ENCODE results near the gene NCOA3. TPM values are rescaled to one million over a fixed set of nuclear protein-coding genes. Genes with fewer than 3 reads are reported as not detected.

The NCOA3 gene
- total RNA-seq, 2 experiments from 2014 or later = 59.9 to 65.4 TPM

DNA sequence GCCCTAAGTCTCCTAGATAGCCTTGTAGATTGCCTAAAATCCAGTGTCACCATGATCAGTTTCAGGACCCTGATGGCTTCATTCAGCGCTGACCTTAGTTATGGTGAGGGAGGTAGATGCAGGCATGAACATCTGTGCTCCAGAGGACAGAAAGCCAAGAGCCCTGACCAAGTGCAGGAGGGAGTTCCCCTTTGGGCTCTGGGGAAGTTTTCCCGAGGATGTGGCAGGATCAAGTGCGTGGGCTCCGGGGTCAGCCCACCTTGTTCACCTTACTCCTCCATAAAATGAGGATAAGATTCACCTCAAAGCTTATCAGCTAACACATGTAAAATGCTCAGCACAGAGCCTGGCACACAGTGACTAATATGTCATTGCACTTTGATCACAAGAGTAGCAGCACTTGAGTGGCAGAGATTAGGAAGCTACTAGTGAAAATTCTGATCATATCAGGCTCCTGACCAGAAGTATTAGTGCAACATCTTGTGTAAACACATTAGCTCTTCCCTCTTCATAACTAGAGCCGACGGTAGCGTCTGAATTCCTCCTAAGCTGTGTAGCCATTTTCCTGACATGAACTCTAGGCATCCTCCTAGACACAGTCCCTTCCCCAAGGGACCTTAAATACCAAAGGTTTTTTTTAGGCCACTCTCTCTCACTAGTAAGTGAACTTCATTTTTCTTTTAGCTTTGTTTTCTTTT lies 158.4 kb downstream of the NCOA3 start:
- TF ChIP-seq CTCF (IDR thresholded peaks at IDR 0.05) = no peak
- Mint-ChIP-seq H3K27me3 (no peaks in the 10 kb centered on the region), H3K9me3 (no peaks in the 10 kb centered on the region), H3K27ac (peak overlapping the region; percentile 16), H3K4me3 (no peak overlapping the region), H3K4me1 (ENCODE audit: low read depth) (no peaks in the 10 kb centered on the region), H3K36me3 (ENCODE audit: low read depth) (peaks cover 53% of the 10 kb centered on the region)
- Histone ChIP-seq H3K4me3 (ENCODE audit: low read length) (no peak overlapping the region), H3K27me3 (ENCODE audit: control insufficient read depth in 1 of 2, insufficient read depth in 2 of 2, low read length in 2 of 2) (no peaks in the 10 kb centered on the region), H3K36me3 (ENCODE audit: insufficient read depth, low read length) (peaks cover 34% of the 10 kb centered on the region), H3K4me1 (ENCODE audit: insufficient read depth, low read length) (peaks cover 8% of the 10 kb centered on the region), H3K27ac (ENCODE audit: low read depth in 1 of 2, low read length in 2 of 2) (no peak overlapping the region), H3K9me3 (ENCODE audit: control insufficient read depth in 1 of 2, insufficient read depth in 1 of 2, low read length in 2 of 2) (no peaks in the 10 kb centered on the region)
- ChIA-PET POLR2A (no interaction called here), CTCF (interaction anchor here (0.6 kb wide), 1 partner anchor 960 kb away, joined by 3 read pairs; no protein-coding TSS in a partner anchor)
- ATAC-seq (ENCODE audit: poor library complexity) (no peak), DNase-seq (no peak)
- intact Hi-C loops (cut with DNase I, micrococcal nuclease) = no loop called here

DNA sequence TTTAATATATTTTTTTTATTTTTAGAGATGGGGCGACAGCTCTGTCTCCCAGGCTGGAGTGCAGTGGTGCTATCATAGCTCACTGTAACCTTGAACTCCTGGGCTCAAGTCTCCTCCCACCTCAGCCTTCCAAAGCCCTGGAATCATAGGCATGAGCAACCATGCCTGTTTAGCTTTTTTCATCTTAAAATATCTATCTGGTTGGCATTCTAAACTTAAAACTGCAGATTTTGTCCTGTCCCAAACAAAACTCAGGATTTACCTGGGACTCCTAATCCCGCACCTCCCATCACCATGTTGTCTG lies 158.9 kb downstream of the NCOA3 start:
- Mint-ChIP-seq H3K4me1 (ENCODE audit: low read depth) (no peaks in the 10 kb centered on the region), H3K36me3 (ENCODE audit: low read depth) (peaks cover 48% of the 10 kb centered on the region), H3K9me3 (no peaks in the 10 kb centered on the region), H3K27me3 (no peaks in the 10 kb centered on the region), H3K4me3 (no peak overlapping the region), H3K27ac (no peak overlapping the region)
- no peak overlapping the region for H3K4me3 ChIP-seq (ENCODE audit: low read length)
- TF ChIP-seq CTCF (IDR thresholded peaks at IDR 0.05) = no peak
- intact Hi-C loops (cut with DNase I, micrococcal nuclease) = no loop called here
- peaks cover 29% of the 10 kb centered on the region for H3K36me3 ChIP-seq (ENCODE audit: insufficient read depth, low read length)
- no peaks in the 10 kb centered on the region for H3K9me3 ChIP-seq (ENCODE audit: control insufficient read depth in 1 of 2, insufficient read depth in 1 of 2, low read length in 2 of 2)
- H3K27ac ChIP-seq (ENCODE audit: low read depth in 1 of 2, low read length in 2 of 2) = no peak overlapping the region
- ChIA-PET CTCF (interaction anchor here (0.6 kb wide), 1 partner anchor 960 kb away, joined by 3 read pairs; no protein-coding TSS in a partner anchor), POLR2A (interaction anchor here (1.1 kb wide), 1 partner anchor 12 kb away, joined by 3 read pairs; no protein-coding TSS in a partner anchor)
- DNase-seq (no peak), ATAC-seq (ENCODE audit: poor library complexity) (no peak)
- H3K27me3 ChIP-seq (ENCODE audit: control insufficient read depth in 1 of 2, insufficient read depth in 2 of 2, low read length in 2 of 2) = no peaks in the 10 kb centered on the region
- peaks cover 8% of the 10 kb centered on the region for H3K4me1 ChIP-seq (ENCODE audit: insufficient read depth, low read length)

DNA sequence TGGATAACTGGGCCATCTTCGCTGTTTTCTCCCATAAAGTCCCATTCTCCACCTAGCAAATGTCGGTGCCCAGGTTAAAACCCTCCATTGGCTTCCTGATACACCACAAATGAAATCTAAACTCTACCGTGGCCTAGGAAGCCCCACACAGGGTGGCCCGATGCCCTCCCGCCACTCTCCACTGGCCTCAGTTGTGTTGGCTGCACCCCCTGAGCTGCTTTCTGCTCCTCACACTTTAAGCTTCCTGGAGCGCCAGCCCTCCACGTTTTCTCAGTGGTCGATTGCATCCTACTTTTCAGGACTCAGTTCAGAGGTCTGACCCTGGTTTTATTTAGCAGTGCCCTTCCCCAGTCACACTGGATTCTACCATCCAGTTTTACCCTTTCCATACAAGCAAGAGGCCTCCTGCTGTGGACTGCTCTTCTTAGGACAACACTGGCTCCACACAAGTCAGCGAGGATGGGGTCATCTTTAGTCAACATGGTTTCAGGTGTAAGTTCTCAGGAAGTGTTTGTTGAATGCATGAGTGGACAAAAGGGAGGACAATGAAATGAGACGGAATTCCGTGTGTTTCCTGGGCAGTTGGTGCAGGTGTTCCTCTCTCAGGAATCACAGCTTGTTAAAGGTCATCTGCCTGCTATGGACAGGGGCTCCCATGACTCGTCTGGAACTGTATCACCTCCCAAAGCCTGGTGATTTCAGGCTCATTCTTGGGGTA lies 159.5 kb downstream of the NCOA3 start:
- CTCF ChIA-PET = interaction anchor here (1.8 kb wide), 1 partner anchor 959 kb away, joined by 6 read pairs; no protein-coding TSS in a partner anchor
- TF ChIP-seq CTCF (IDR thresholded peaks at IDR 0.05) = no peak

More for the DNA sequence above, 159.5 kb downstream of the NCOA3 start:
- ATAC-seq (ENCODE audit: poor library complexity) (no peak), DNase-seq (no peak)
- Histone ChIP-seq H3K9me3 (ENCODE audit: control insufficient read depth in 1 of 2, insufficient read depth in 1 of 2, low read length in 2 of 2) (no peaks in the 10 kb centered on the region), H3K27ac (ENCODE audit: low read depth in 1 of 2, low read length in 2 of 2) (no peak overlapping the region), H3K27me3 (ENCODE audit: control insufficient read depth in 1 of 2, insufficient read depth in 2 of 2, low read length in 2 of 2) (no peaks in the 10 kb centered on the region), H3K36me3 (ENCODE audit: insufficient read depth, low read length) (peaks cover 25% of the 10 kb centered on the region), H3K4me3 (ENCODE audit: low read length) (no peak overlapping the region), H3K4me1 (ENCODE audit: insufficient read depth, low read length) (peaks cover 8% of the 10 kb centered on the region)
- H3K4me3 Mint-ChIP-seq = no peak overlapping the region
- POLR2A ChIA-PET = interaction anchor here (1.1 kb wide), 1 partner anchor 13 kb away, joined by 3 read pairs; no protein-coding TSS in a partner anchor
- no peaks in the 10 kb centered on the region for H3K27me3 Mint-ChIP-seq
- peaks cover 42% of the 10 kb centered on the region for H3K36me3 Mint-ChIP-seq (ENCODE audit: low read depth)
- H3K4me1 Mint-ChIP-seq (ENCODE audit: low read depth) = no peaks in the 10 kb centered on the region
- intact Hi-C loops (cut with DNase I, micrococcal nuclease) = no loop called here
- no peaks in the 10 kb centered on the region for H3K9me3 Mint-ChIP-seq
- H3K27ac Mint-ChIP-seq = no peak overlapping the region

Measured in CD4-positive, alpha-beta T cell (primary cell).